Measurements from ENCODE around the gene COLEC11. TPM values are rescaled to one million over a fixed set of nuclear protein-coding genes. Genes with fewer than 3 reads are reported as not detected.

The COLEC11 gene
- total and polyA plus RNA-seq, 10 of the 15 experiments (the other 5 are each of a cell fraction or from before 2014, with no cell fraction given), result 0.08 to 0.74 (median 0.14) TPM; not detected in 4

DNA sequence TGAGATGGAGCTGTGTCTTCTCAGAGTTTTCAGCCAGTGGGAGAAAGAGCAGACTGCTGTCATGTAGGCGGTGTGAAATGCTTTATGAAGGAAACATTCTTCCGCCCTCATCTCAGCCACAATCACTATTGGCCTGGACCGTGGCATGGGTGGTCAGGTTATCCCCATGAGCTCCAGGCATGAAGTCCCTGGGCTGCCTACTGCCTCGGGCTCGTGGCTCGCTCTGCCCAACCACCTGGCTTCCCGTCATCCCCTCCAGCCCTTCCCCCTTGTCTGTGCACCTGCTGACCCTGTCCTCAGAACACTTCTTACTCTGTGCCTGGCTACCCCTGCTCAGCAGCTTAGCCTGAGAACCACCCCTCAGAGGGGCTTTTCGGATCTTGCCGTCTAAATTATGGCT lies 15.5 kb downstream of the COLEC11 start:
- Histone ChIP-seq H2AFZ (ENCODE audit: control insufficient read depth, low read depth, low read length) (no peak overlapping the region), H3K9me3 (replicated peaks; ENCODE audit: control insufficient read depth, insufficient read depth, low read length) (no peaks in the 10 kb centered on the region; the same call in 2 of the 3 replicates), H3K4me3 (no peak overlapping the region), H3K36me3 (ENCODE audit: control insufficient read depth in 2 of 2, insufficient read depth in 2 of 2, low read length in 1 of 2) (no peaks in the 10 kb centered on the region), H3K4me1 (ENCODE audit: control insufficient read depth, insufficient read depth, low read length) (peaks cover 10% of the 10 kb centered on the region), H4K20me1 (ENCODE audit: control insufficient read depth, insufficient read depth) (no peaks in the 10 kb centered on the region), H3K9ac (ENCODE audit: control insufficient read depth, insufficient read depth, low read length) (no peak overlapping the region), H3K27me3 (replicated peaks in 1 of 2; ENCODE audit: control insufficient read depth in 2 of 2, insufficient read depth in 2 of 2, low read length in 1 of 2) (no peaks in the 10 kb centered on the region), H3K4me2 (ENCODE audit: control insufficient read depth, insufficient read depth) (no peak overlapping the region), H3K79me2 (ENCODE audit: control insufficient read depth, insufficient read depth, low read length) (no peaks in the 10 kb centered on the region), H3K27ac (ENCODE audit: control insufficient read depth, insufficient read depth) (no peak overlapping the region)
- intact Hi-C loops (cut with micrococcal nuclease; ENCODE audit: unreplicated experiment), result no loop called here
- POLR2A ChIA-PET, result interaction anchor here (0.5 to 2.6 kb wide), 3 partner anchors 11 to 24 kb away, joined by 3 to 12 read pairs (median 3); no protein-coding TSS in a partner anchor
- in situ Hi-C loops (cut with MboI), result no loop called here
- TF ChIP-seq SREBF1 (IDR thresholded peaks at IDR 0.05; ENCODE audit: low read length) (no peak), HDGF (IDR thresholded peaks at IDR 0.05) (no peak), GABPA (IDR thresholded peaks at IDR 0.05; ENCODE audit: low read depth) (no peak), YBX1 (IDR thresholded peaks at IDR 0.05) (no peak), IKZF1 (conservative IDR thresholded peaks at IDR 0.05) (no peak), ZSCAN29 (IDR thresholded peaks at IDR 0.05) (no peak)
- TF ChIP-seq, protein P1, sequence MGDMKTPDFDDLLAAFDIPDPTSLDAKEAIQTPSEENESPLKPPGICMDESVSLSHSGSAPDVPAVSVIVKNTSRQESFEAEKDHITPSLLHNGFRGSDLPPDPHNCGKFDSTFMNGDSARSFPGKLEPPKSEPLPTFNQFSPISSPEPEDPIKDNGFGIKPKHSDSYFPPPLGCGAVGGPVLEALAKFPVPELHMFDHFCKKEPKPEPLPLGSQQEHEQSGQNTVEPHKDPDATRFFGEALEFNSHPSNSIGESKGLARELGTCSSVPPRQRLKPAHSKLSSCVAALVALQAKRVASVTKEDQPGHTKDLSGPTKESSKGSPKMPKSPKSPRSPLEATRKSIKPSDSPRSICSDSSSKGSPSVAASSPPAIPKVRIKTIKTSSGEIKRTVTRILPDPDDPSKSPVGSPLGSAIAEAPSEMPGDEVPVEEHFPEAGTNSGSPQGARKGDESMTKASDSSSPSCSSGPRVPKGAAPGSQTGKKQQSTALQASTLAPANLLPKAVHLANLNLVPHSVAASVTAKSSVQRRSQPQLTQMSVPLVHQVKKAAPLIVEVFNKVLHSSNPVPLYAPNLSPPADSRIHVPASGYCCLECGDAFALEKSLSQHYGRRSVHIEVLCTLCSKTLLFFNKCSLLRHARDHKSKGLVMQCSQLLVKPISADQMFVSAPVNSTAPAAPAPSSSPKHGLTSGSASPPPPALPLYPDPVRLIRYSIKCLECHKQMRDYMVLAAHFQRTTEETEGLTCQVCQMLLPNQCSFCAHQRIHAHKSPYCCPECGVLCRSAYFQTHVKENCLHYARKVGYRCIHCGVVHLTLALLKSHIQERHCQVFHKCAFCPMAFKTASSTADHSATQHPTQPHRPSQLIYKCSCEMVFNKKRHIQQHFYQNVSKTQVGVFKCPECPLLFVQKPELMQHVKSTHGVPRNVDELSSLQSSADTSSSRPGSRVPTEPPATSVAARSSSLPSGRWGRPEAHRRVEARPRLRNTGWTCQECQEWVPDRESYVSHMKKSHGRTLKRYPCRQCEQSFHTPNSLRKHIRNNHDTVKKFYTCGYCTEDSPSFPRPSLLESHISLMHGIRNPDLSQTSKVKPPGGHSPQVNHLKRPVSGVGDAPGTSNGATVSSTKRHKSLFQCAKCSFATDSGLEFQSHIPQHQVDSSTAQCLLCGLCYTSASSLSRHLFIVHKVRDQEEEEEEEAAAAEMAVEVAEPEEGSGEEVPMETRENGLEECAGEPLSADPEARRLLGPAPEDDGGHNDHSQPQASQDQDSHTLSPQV (IDR thresholded peaks at IDR 0.05), result no peak
- ATAC-seq, result peak; percentile 36; the same call in 2 of the 3 replicates
- FAIRE-seq, result no peak
- SMC1A ChIA-PET (ENCODE audit: uncharacterized antibody, unreplicated experiment), result interaction anchor here (0.9 to 3.8 kb wide), 3 partner anchors 11 to 36 kb away, joined by 3 to 27 read pairs (median 4); no protein-coding TSS in a partner anchor
- CTCF ChIA-PET, result no interaction called here
- DNase-seq (ENCODE audit: low read depth, low spot score), result no peak
- RAD21 ChIA-PET (ENCODE audit: unreplicated experiment), result interaction anchor here (0.6 to 2.1 kb wide), 5 partner anchors 13 to 52 kb away, joined by 3 to 5 read pairs (median 4); partner anchors contain the start of gene RNASEH1
- 94% methylated on average over 9 of the region's 9 CpGs for WGBS (ENCODE audit: insufficient coverage, insufficient replicate concordance, low lambda C conversion rate, missing lambda C conversion rate)
- BruUV-seq (replicated peaks), result no TSS peak

All from GM12878 (cell line).